Epithelial cell of proximal tubule (primary cell): ENCODE data around the gene WNT3A. TPM values are rescaled to one million over a fixed set of nuclear protein-coding genes. Genes with fewer than 3 reads are reported as not detected.

Experiments
- DNase-seq: peaks from one replicate; pipeline ENCODE4 v3.0.0-alpha.2; 2011; ENCODE audit warnings: low read depth
- H3K4me3 ChIP-seq: 2 replicates; pipeline ENCODE4 v1.5.1; 2011; ENCODE audit warnings: low read depth, mild to moderate bottlenecking, low read length
- total RNA-seq: library from RNA; depleted of rRNA; stranded (reverse); fragments of >200 nt; gene quantifications from 2 replicates; pipeline ENCODE4 v1.2.3, GENCODE V29; 2015
- TF ChIP-seq, protein P1 (sequence below): conservative IDR thresholded peaks from 2 replicates; pipeline ENCODE4 v1.5.1; 2012; ENCODE audit warnings: low read depth, mild to moderate bottlenecking, low read length

The WNT3A gene
- total RNA-seq, 1 donor from 2014 or later: not detected

DNA sequence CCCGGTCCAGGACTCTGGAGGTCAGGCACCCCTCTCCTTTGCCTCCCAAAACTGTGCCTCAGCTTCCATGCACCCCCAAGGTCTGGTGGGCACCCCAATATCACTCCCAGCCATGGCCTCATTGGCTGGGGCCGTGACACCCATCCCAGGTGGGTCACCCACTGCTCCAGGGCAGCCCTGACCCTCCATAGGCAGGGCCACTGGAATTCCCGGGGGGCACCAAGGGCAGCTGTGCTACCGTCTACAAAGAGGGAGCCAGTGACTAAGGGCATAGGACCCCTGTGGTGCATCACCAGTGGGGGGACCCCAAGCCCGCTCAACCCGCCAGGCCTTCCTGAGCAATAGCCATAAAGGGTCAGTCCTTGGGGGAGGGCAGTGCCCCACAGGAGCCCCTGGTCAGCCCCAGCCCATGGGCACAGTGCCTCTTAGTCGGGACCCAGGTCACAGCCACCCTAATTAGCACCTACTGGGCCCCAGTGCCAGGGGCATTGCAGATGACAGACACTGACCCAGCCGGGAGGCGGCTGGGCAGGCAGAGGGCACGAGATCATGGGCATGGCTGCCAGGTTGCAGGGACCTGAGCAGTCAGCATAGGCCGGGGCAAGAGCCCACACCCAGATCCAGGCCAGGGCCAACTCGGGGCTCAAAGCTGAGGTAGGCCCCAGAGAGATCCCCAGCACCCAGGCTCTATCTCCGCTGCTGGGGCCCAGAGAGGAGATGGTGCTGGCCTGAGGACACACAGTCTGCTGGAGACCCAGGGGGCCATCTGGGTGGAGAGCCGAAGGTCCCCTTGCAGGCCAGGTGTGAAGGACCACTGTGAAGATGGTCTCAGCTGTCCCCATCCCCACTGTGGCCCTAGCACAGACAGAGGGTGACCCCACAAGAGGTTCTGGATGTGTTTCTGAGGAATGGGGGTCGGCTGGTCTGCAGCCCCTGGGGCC, 56.7 kb downstream of the WNT3A start:
- no peak overlapping the region for H3K4me3 ChIP-seq
- TF ChIP-seq, protein P1, sequence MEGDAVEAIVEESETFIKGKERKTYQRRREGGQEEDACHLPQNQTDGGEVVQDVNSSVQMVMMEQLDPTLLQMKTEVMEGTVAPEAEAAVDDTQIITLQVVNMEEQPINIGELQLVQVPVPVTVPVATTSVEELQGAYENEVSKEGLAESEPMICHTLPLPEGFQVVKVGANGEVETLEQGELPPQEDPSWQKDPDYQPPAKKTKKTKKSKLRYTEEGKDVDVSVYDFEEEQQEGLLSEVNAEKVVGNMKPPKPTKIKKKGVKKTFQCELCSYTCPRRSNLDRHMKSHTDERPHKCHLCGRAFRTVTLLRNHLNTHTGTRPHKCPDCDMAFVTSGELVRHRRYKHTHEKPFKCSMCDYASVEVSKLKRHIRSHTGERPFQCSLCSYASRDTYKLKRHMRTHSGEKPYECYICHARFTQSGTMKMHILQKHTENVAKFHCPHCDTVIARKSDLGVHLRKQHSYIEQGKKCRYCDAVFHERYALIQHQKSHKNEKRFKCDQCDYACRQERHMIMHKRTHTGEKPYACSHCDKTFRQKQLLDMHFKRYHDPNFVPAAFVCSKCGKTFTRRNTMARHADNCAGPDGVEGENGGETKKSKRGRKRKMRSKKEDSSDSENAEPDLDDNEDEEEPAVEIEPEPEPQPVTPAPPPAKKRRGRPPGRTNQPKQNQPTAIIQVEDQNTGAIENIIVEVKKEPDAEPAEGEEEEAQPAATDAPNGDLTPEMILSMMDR: no peak
- DNase-seq: no peak

DNA sequence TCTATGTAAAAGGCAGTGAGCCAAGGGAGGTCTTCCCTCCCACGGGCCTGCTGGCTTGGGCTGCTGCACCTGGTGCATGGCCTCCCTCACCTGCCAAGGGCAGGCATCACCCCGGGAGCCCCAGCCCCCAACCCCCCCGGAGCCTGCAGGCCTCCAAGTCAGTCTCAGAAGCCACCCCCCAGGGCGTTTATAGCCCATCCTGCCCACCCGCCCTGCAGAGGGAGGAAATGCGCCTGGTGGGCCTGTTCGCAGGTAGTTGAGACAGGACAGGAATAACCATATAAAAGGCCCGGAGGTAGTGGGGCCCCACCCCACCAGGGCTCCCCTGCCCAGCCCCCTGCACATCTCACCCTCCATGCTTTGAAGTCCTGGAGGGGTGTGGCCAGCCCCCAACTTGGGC, 57.5 kb downstream of the WNT3A start:
- no peak overlapping the region for H3K4me3 ChIP-seq
- no peak for DNase-seq
- TF ChIP-seq, protein P1: no peak

DNA sequence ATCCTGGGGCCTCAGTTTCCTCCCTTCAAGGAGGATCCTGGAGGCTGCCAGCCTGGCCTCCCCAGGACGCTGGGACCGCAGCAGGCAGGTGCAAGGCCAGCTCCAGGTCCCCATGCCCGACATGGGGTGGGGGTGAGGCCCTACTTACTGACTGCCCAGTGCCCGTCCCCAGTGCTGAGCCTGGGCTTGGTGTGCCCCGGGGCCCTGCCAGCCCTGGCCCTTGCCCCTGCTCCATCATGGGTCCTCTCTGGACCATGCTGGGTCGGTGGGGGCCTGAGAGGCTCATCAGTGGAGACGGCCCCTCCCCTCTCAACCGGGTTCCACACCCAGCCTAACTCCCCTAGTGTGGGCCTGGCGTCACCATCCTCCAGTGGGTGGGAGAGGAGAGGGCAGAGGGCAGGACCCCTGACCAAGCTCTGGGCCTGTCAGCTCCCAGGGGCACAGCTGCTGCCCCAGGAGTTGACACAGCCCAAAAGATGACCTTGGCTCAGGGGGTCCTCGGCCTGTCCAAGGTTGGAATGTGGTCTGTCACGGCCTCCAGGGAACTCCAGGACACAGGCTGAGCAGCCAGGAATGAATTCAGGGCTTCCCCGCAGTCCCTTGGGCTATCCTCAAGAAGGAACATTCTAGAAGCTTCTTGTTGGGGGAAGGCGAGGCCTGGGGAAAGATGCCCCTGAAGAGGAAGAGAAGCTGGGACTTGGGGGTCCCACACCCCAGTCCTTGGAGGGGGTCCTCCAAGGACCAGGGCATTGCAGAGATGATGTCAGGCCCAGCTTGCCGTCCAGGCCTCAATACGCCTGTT, 58.1 kb downstream of the WNT3A start:
- TF ChIP-seq, protein P1: no peak
- DNase-seq: no peak

DNA sequence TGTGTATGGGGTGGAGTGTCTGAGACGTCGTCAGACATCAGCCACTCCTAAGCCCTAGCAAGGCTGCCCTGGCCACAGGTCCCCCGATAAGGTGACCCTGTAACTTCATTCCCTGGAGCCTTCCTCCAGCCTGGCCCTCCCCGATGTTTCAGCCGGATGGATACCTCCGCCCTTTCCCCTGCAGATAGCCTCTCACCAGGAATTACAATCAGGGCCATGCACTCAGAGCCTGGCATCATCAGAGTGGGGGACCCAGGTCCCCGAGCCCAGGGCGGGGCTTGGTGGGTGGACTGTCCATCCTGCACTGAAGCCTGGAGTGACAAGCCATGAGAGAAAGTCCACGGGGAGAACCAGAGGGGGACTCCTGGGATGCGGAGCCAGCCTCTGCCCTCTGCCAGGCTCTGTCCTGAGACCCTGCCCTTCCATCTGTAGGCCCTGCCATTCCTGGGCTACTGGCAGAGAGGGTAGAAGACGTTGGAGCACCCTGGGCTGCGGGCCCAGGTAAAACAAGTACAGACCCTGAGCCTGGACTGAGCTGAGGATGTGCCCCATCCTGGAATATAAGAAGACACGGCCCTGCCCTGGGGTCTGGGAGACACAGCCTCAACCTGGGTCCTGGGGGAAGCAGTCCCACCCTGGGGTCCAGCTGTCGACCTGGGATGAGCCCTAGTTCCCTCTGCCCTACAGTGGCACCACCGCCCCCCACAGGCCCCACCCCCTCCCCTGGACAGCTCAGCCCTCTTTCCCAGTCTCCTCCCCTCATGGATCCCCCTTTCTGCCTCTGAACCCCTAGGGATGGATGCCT, 58.9 kb downstream of the WNT3A start:
- DNase-seq: no peak
- TF ChIP-seq, protein P1: no peak
- H3K4me3 ChIP-seq: no peak overlapping the region

More for the DNA sequence above, 58.1 kb downstream of the WNT3A start:
- no peak overlapping the region for H3K4me3 ChIP-seq

DNA sequence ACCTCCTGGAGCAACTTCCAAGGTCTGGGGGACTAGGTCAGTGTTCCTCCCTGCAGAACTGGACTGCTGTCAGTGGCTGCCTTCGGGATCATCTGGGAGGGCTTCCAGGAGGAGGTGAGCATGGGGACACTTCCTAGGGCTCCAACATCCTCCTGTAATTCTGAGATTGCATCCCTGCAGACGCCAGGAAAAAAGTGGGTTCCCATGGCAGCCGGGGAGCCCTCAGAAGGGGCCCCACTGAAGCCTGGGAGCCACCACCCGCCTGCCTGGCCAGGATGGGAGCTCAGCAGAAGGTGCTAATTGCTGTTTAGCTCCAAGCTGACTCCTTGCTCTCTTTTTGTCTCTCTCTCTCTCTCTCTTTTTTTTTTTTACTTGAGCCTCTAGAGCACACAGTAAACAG, 59.6 kb downstream of the WNT3A start:
- TF ChIP-seq, protein P1: no peak
- H3K4me3 ChIP-seq: no peak overlapping the region
- no peak for DNase-seq

DNA sequence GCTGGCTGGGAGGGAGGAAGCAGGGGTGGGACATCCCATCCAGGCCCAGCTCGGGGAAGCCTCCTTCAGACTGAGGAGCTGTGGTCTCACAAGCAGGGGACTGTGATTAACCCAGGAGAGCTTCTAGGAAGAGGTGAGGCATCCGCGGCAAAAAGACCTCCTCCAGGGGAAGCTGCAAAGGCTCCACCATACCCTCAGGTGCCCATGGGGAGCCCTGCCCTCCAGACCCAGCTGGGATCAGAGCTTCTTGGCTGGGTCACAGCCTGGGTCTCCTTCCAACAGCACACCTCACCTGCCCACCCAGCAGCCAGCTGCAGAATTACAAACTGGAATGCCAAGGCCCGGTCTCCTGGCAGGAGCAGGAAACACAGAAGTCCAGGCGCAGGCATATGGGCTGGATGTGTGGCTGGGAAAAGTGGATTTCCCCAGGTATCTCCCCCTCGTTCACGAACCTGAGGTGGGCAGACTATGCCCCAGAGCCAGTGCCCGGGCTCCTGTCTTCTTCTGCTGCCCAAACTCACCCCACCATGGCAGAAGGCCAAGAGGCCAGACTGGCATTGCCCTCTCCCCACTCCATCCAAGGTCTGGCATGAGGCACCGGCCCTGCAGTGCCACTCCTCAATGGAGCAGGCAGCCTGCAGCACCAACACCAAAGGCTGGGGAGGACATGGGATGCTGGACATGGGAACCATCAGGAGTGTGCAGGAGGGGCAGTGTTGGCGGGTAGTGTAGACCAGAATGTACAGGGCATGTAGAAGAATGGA, 60.3 kb downstream of the WNT3A start:
- TF ChIP-seq, protein P1: no peak
- H3K4me3 ChIP-seq: no peak overlapping the region
- no peak for DNase-seq
